ENCODE data around the gene DOCK10. TPM values are rescaled to one million over a fixed set of nuclear protein-coding genes. Genes with fewer than 3 reads are reported as not detected.

Gene DOCK10
- total RNA-seq, 4 donors from 2014 or later, result 11.9 to 42.0 (median 17.9) TPM

DNA sequence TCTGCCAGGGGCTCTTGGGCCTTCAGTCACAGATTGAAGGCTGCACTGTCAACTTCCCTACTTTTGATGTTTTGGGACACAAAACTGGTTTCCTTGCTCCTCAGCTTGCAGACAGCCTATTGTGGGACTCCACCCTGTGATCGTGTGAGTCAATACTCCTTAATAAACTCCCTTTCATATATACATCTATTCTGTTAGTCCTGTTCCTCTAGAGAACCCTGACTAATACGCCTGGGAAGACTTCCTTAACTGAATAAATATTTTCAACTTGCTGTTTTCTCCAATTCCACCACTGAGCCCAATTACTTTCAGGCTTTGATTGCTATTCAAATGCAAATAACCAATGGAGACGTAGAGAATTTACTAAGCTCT, 264.7 kb downstream of the DOCK10 start:
- no peak for ATAC-seq (ENCODE audit: low FRiP score)
- DNase-seq (ENCODE audit: low spot score), result no peak
- TF ChIP-seq CTCF (IDR thresholded peaks at IDR 0.05), result no peak

DNA sequence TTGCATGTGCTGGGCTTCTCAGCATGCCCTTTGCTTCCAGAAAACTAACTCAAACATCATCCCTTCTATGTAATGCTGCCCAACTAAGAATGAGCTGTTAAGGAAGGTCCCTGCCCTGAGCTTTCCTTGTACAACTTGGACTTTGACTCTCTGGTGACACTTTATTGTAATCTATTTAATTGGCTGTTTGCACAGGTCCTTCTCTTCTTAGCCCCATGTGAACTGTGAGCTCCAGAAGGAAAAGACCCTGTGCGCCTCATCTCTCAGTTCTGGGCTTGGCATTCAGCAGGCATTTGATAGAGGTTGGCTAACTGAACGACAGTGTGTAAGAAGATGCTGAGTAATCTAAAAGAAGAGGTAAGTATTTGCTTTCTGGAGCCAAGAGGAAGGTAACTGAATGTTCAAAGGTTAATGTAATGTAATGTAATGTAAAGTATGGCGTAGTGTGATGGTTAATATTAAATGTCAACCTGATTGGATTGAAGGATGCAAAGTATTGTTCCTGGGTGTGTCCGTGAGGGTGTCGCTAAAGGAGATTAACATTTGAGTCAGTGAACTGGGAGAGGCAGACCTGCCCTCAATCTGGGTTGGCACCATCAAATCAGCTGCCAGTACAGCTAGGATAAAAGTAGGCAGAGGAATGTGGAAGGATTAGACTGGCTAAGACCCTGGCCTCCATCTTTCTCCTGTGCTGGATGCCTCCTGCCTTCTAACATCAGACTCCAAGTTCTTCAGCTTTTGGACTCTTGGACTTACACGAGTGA, 265.3 kb downstream of the DOCK10 start:
- DNase-seq (ENCODE audit: low spot score) (no peak), ATAC-seq (ENCODE audit: low FRiP score) (no peak)
- TF ChIP-seq CTCF (IDR thresholded peaks at IDR 0.05), result no peak

- TF ChIP-seq CTCF (IDR thresholded peaks at IDR 0.05), result no peak
- ATAC-seq (ENCODE audit: low FRiP score), result no peak
- DNase-seq (ENCODE audit: low spot score), result no peak
Observed at GRCh38 chr2:224775647-224776046, 266.6 kb downstream of the DOCK10 start.

GRCh38 chr2:224774735-224775134, 267.5 kb downstream of the DOCK10 start:
- no peak for TF ChIP-seq CTCF (IDR thresholded peaks at IDR 0.05)
- ATAC-seq (ENCODE audit: low FRiP score), result no peak
- DNase-seq (ENCODE audit: low spot score), result no peak

DNA sequence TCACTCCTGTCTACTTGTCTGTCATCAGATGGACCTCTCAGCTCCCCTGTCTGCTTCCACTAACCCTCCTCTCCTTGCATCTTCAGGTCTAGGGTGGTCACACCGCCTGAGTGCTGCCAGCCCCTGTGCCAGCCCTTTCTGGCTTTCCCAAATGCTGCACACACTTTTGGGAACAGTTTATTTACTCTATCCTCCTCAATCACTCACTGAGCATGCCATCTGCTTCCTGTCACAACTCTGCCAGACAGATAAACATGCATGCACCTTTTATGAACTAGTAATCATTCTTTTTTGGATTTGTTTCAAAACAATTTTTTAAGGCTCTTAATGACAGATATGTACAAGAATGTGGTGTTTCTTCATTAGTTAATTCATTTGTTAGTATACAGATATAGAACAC, 269.8 kb downstream of the DOCK10 start:
- no peak for DNase-seq (ENCODE audit: low spot score)
- TF ChIP-seq CTCF (IDR thresholded peaks at IDR 0.05), result no peak
- ATAC-seq (ENCODE audit: low FRiP score), result no peak

DNA sequence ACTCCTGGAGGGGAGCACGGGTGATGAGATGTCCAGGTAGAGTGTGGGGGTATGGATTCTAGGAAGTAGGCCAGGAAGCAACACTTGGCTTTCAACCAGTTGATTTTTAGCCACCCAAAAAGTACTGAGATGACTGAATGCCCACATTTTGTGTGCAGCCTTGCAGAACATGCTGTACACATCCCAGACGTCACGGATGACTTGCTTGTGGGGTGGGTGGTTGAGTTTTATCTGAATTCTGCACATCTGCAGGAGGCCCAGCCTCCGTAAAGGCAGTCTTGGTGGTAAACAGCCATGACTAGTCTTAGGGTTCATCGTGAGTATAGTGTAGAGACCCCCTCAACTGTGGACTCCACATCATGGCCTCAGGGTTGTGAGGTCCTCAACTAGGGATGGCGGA, 272.8 kb downstream of the DOCK10 start:
- DNase-seq (ENCODE audit: low spot score) (no peak), ATAC-seq (ENCODE audit: low FRiP score) (no peak)
- TF ChIP-seq CTCF (IDR thresholded peaks at IDR 0.05), result no peak

DNA sequence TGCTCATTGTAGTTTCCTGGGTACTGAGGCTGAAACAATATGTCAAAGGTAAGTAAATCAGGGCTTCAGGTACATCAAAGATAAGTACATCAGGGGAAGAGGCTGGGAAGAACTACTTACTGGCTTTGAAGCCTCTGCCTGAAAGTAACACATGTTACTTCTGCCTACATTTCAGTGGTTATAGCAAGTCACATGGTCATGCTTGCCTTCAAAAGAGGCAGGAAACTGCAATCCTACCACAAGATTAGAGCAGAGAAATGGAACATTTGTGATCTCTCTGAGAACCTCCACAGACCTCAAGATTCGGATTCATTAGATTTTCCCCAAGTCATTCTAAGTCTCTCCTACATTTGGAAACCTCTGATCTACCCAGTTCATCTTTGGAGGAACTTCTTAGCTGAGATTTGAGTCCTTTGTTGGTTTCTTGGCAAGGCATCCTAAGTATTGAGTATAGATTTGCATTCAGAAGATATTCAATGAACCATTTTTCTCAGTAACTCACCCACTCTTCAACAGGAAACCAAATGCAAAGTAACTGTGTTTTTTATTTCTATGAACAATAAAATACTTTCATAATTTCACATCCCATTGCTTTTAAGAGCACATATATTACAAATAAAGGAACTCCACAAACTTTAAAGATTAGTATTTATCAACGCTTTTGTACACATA, 277.6 kb downstream of the DOCK10 start:
- ATAC-seq (ENCODE audit: low FRiP score) (no peak), DNase-seq (ENCODE audit: low spot score) (no peak)
- no peak for TF ChIP-seq CTCF (IDR thresholded peaks at IDR 0.05)
